H1 (cell line): ENCODE measurements around the gene TNS3. TPM values are rescaled to one million over a fixed set of nuclear protein-coding genes. Genes with fewer than 3 reads are reported as not detected.

ENCODE experiments used
- BRCA1 ChIP-seq: IDR thresholded peaks from 2 replicates; pipeline ENCODE4 v1.6.1; 2012; ENCODE audit warnings: low read depth, low read length, improper control_type of control experiment
- KDM5A ChIP-seq: fragments of 200-600 bp; IDR thresholded peaks from 2 replicates; pipeline ENCODE4 v1.7.1; 2012; ENCODE audit warnings: mild to moderate bottlenecking, low read length, inconsistent platforms, mixed read lengths
- SUZ12 ChIP-seq: fragments of 200-600 bp; sonication (generic); IDR thresholded peaks from 2 replicates; pipeline ENCODE4 v1.6.1; 2012; ENCODE audit warnings: mild to moderate bottlenecking, inconsistent platforms, low read length, moderate library complexity, mixed read lengths
- polyA plus RNA-seq, 7 experiments: library from polyadenylated mRNA; depleted of rRNA in 3 of 7; stranded (reverse) in 5 of 7; unstranded in 2 of 7; fragments of >200 nt in 5 of 7; fragments of 200-250 nt in 2 of 7; gene quantifications; 1 replicate in 5 of 7; 2 replicates in 1 of 7; 4 replicates in 1 of 7; pipeline versions ENCODE4 v1.2.1 to v1.2.3, GENCODE V29; 2011 to 2013; ENCODE audit warnings: missing spikeins in 2 of 7, mixed read lengths in 2 of 7
- total RNA-seq: library from RNA; stranded (reverse); fragmentation: NEBNext Ultra II Directional; extraction: Animal tissue kit (Norgen Biotek cat#: 25700); gene quantifications from 2 replicates; pipeline ENCODE4 v1.2.1, GENCODE V29; 2021
- TF ChIP-seq, protein P1 (sequence below): IDR thresholded peaks from 2 replicates; pipeline ENCODE4 v1.6.1; 2011; ENCODE audit warnings: low read length, improper control_type of control experiment

The TNS3 gene
- total and polyA plus RNA-seq, 2 of the 8 experiments (the other 6 are each of a cell fraction or from before 2014, with no cell fraction given), result 11.9 to 24.2 TPM

DNA sequence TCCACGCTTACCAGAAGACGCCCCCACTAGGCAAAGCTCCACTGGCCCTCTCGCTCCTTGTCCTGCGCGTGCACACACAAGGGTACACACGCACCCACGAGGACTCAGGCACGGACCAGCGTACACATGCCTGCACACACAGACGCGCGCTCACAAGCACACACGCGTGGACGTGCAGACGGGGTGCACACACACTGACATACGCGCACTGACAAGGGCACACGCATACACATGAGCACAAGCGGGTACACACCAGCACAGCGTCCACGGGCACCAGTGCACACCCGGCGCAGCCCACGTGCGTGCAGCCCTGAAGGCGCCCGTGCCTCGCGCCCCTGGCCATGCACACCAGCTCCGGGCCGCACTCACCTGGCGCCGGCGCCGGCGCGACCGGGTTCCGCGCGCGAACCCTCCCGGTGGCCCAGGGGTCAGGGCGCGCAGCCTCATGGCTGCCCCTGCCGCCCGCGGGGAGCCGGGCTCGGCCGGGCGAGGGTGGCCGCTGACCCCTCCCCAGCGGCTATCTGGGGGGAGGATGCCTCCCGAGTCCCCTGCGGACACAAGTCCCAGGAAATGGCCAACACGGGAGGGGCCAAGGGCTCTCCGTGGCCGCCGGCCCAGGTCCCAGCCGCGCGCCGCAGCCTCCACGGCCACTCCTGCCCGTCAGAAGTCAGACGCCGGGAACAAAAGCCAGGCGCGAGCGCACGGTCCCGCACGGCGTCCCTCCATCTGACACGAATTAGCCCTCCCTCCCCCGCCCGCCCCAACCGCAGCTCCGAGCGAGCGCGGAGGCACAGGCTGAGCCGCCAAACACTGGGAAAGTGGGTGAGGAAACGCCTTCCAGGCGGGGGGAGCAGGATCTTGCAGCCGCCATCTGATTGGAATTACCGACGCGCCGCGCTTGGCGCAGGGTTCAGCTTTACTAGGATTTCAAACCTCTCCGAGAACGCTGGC lies 45.0 kb downstream of the TNS3 start (continued):
- no peak for TF ChIP-seq KDM5A
- TF ChIP-seq, protein P1, sequence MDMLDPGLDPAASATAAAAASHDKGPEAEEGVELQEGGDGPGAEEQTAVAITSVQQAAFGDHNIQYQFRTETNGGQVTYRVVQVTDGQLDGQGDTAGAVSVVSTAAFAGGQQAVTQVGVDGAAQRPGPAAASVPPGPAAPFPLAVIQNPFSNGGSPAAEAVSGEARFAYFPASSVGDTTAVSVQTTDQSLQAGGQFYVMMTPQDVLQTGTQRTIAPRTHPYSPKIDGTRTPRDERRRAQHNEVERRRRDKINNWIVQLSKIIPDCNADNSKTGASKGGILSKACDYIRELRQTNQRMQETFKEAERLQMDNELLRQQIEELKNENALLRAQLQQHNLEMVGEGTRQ, result no peak
- peak; percentile 21; the same call in 1 of the 2 replicates for TF ChIP-seq SUZ12
- no peak for TF ChIP-seq BRCA1
